Measurements from ENCODE around the gene SMAGP. TPM values are rescaled to one million over a fixed set of nuclear protein-coding genes. Genes with fewer than 3 reads are reported as not detected.
A peak's percentile ranks its signal among the peaks of the same experiment; 100 is the strongest.

The SMAGP gene
- total and polyA plus RNA-seq, 2 of the 13 experiments (the other 11 are each of a cell fraction or from before 2014, with no cell fraction given) = 9.2 TPM

GRCh38 chr12:51270951-51271518, 820 bp upstream of the SMAGP start:
- BruUV-seq (replicated peaks) = no TSS peak
- Histone ChIP-seq H3K27ac (ENCODE audit: extremely low read length, insufficient read depth, low read length) (no peak overlapping the region), H3K9ac (ENCODE audit: insufficient read depth, low read depth, low read length) (peak overlapping the region; percentile 48), H3K36me3 (replicated peaks in 1 of 2; ENCODE audit: control insufficient read depth in 1 of 2, insufficient read depth in 2 of 2, low read length in 2 of 2) (no peaks in the 10 kb centered on the region; a peak in 1 of 5 replicates), H3K9me3 (ENCODE audit: low read length) (no peaks in the 10 kb centered on the region), H4K20me1 (ENCODE audit: insufficient read depth, low read length) (no peaks in the 10 kb centered on the region), H3K79me2 (ENCODE audit: insufficient read depth, low read length) (no peaks in the 10 kb centered on the region), H3K4me3 (replicated peaks in 1 of 3; ENCODE audit: insufficient read depth in 1 of 3, low read depth in 2 of 3, low read length in 3 of 3) (peak overlapping the region; percentile 67 to 78 (median 69); a peak in 5 of 6 replicates), H3K27me3 (ENCODE audit: control insufficient read depth in 1 of 2, insufficient read depth in 2 of 2, low read length in 2 of 2) (no peaks in the 10 kb centered on the region), H2AFZ (ENCODE audit: low read length) (peak overlapping the region; percentile 37), H3K4me2 (ENCODE audit: low read depth, low read length) (peak overlapping the region; percentile 93), H3K4me1 (ENCODE audit: insufficient read depth, low read length) (peaks cover 21% of the 10 kb centered on the region)
- 52% methylated on average over 8 of the region's 9 CpGs for WGBS (ENCODE audit: low lambda C conversion rate)
- no peak for DNase-seq (ENCODE audit: low spot score)
- ATAC-seq = no peak
- ChIA-PET POLR2A (interaction anchor here (0.7 to 2.4 kb wide), 4 partner anchors 32 to 552 kb away, joined by 3 to 20 read pairs (median 3); partner anchors contain the start of genes CSRNP2 and DAZAP2), CTCF (ENCODE audit: low intra/inter-chr PET ratio, low total read pairs) (interaction anchor here (2.7 kb wide), 1 partner anchor 70 kb away, joined by 22 read pairs; no protein-coding TSS in a partner anchor)
- no peak for FAIRE-seq
- intact Hi-C loops (cut with micrococcal nuclease; ENCODE audit: unreplicated experiment) (no loop called here), in situ Hi-C loops (cut with HindIII; ENCODE audit: extremely low pct_ligation_motif_present, low pct_unique_long_range_greater_than_20kb) (no loop called here)
- TF ChIP-seq SRY (CRISPR knock-in tag; IDR thresholded peaks at IDR 0.05) (no peak), ZNF20 (CRISPR knock-in tag; IDR thresholded peaks at IDR 0.05) (no peak), KDM2A (CRISPR knock-in tag; IDR thresholded peaks at IDR 0.05; ENCODE audit: borderline replicate concordance, low read depth) (no peak), NR0B2 (CRISPR knock-in tag; IDR thresholded peaks at IDR 0.05) (no peak), KDM5A (IDR thresholded peaks at IDR 0.05; ENCODE audit: borderline replicate concordance, low read length) (no peak), ZNF883 (CRISPR knock-in tag; IDR thresholded peaks at IDR 0.05; ENCODE audit: not compliant biosample characterization) (no peak), ZNF607 (CRISPR knock-in tag; IDR thresholded peaks at IDR 0.05; ENCODE audit: borderline replicate concordance) (no peak), ZNF136 (CRISPR knock-in tag; IDR thresholded peaks at IDR 0.05; ENCODE audit: low read depth) (no peak), RFX5 (IDR thresholded peaks at IDR 0.05; ENCODE audit: low read depth, low read length) (no peak), ZNF264 (CRISPR knock-in tag; IDR thresholded peaks at IDR 0.05) (no peak), ZBTB21 (CRISPR knock-in tag; IDR thresholded peaks at IDR 0.05) (no peak), REL (CRISPR knock-in tag; conservative IDR thresholded peaks at IDR 0.05) (no peak), ZNF724P (CRISPR knock-in tag; IDR thresholded peaks at IDR 0.05; ENCODE audit: borderline replicate concordance) (no peak), HOXA3 (CRISPR knock-in tag; IDR thresholded peaks at IDR 0.05) (peak; percentile 2; the same call in 1 of the 2 replicates), ZMYM3 (CRISPR knock-in tag; IDR thresholded peaks at IDR 0.05) (0 out of 2 replicates have a peak, but pooled peaks have one; percentile 65), ZNF451 (CRISPR knock-in tag; IDR thresholded peaks at IDR 0.05) (no peak), PAXIP1 (CRISPR knock-in tag; conservative IDR thresholded peaks at IDR 0.05) (0 out of 2 replicates have a peak, but pooled peaks have one; percentile 9), SALL1 (CRISPR knock-in tag; IDR thresholded peaks at IDR 0.05) (no peak), ZNF543 (CRISPR knock-in tag; IDR thresholded peaks at IDR 0.05) (0 out of 2 replicates have a peak, but pooled peaks have one; percentile 2), AGO2 (optimal IDR thresholded peaks at IDR 0.05; ENCODE audit: low read depth, low read length) (no peak)
- TF ChIP-seq, protein P1, sequence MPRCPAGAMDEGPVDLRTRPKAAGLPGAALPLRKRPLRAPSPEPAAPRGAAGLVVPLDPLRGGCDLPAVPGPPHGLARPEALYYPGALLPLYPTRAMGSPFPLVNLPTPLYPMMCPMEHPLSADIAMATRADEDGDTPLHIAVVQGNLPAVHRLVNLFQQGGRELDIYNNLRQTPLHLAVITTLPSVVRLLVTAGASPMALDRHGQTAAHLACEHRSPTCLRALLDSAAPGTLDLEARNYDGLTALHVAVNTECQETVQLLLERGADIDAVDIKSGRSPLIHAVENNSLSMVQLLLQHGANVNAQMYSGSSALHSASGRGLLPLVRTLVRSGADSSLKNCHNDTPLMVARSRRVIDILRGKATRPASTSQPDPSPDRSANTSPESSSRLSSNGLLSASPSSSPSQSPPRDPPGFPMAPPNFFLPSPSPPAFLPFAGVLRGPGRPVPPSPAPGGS (CRISPR knock-in tag; IDR thresholded peaks at IDR 0.05) = no peak

Measured in HepG2 (cell line).